K562 (cell line): ENCODE measurements around the gene SCAMP3. TPM values are rescaled to one million over a fixed set of nuclear protein-coding genes. Genes with fewer than 3 reads are reported as not detected.

Source experiments
- ATF7 ChIP-seq: fragments of 450-650 bp; IDR thresholded peaks from 2 replicates; pipeline ENCODE4 v1.7.1; 2014; ENCODE audit warnings: mild to moderate bottlenecking, moderate library complexity
- DNMT1 ChIP-seq: fragments of 450-650 bp; IDR thresholded peaks from 2 replicates; pipeline ENCODE4 v1.6.1; 2016; ENCODE audit warnings: antibody characterized with exemption, mild to moderate bottlenecking
- GATA2 ChIP-seq: sonication (generic); formaldehyde crosslinking; IDR thresholded peaks from 2 replicates; pipeline ENCODE4 v1.4.0; 2020; ENCODE audit warnings: mild to moderate bottlenecking, missing genetic modification reagents
- HMG20A ChIP-seq: fragments of 450-650 bp; formaldehyde crosslinking; conservative IDR thresholded peaks from 2 replicates; pipeline ENCODE4 v1.4.0; 2020; ENCODE audit warnings: mild to moderate bottlenecking, mixed read lengths
- KAT2B ChIP-seq: IDR thresholded peaks from one replicate; pipeline ENCODE4 v1.6.1; 2012; ENCODE audit warnings: low read depth, mild to moderate bottlenecking, control low read depth, inconsistent platforms, low read length, moderate library complexity
- MIER1 ChIP-seq: fragments of 450-650 bp; IDR thresholded peaks from 2 replicates; pipeline ENCODE4 v1.6.1; 2016; ENCODE audit warnings: antibody characterized with exemption, mild to moderate bottlenecking, low read depth
- NFATC3 ChIP-seq: fragments of 450-650 bp; IDR thresholded peaks from 2 replicates; pipeline ENCODE4 v1.6.1; 2017; ENCODE audit warnings: mild to moderate bottlenecking
- NONO ChIP-seq, 2 experiments: fragments of 200-400 bp in 1 of 2; fragments of 450-650 bp in 1 of 2; formaldehyde crosslinking in 1 of 2; IDR thresholded peaks; 2 replicates each; pipeline ENCODE4 v1.6.1; 2017; ENCODE audit warnings: low read depth in 2 of 2, mild to moderate bottlenecking in 2 of 2, moderate library complexity in 2 of 2, low read length in 1 of 2
- POLR2H ChIP-seq: IDR thresholded peaks from 2 replicates; pipeline ENCODE4 v1.6.1; 2016; ENCODE audit warnings: missing genetic modification characterization, low read depth, mild to moderate bottlenecking, control low read depth, missing compliant biosample characterization, moderate library complexity
- RAD21 ChIP-seq, 2 experiments: fragments of 250-450 bp in 1 of 2; fragments of 450-650 bp in 1 of 2; sonication (Bioruptor Pico) in 1 of 2; formaldehyde crosslinking in 1 of 2; IDR thresholded peaks in 1 of 2; conservative IDR thresholded peaks in 1 of 2; 2 replicates each; pipeline versions ENCODE4 v1.4.0 to v1.8.0; 2020 to 2022; ENCODE audit warnings: mild to moderate bottlenecking in 2 of 2, moderate library complexity in 1 of 2
- YBX1 ChIP-seq: fragments of 450-650 bp; IDR thresholded peaks from 2 replicates; pipeline ENCODE4 v1.7.1; 2016; ENCODE audit warnings: mild to moderate bottlenecking
- ZC3H8 ChIP-seq: fragments of 450-650 bp; IDR thresholded peaks from 2 replicates; pipeline ENCODE4 v1.6.1; 2017
- ZNF224 ChIP-seq: sonication (generic); formaldehyde crosslinking; IDR thresholded peaks from 2 replicates; pipeline ENCODE4 v1.8.0; 2022; ENCODE audit warnings: mild to moderate bottlenecking, missing genetic modification reagents
- ZNF253 ChIP-seq: fragments of 250-450 bp; sonication (Bioruptor Pico); conservative IDR thresholded peaks from 2 replicates; pipeline ENCODE4 v1.6.1; 2021; ENCODE audit warnings: mild to moderate bottlenecking
- ZNF696 ChIP-seq: fragments of 250-450 bp; sonication (Bioruptor Pico); conservative IDR thresholded peaks from 2 replicates; pipeline ENCODE4 v1.4.0; 2020; ENCODE audit warnings: mild to moderate bottlenecking, moderate library complexity
- ZNF75A ChIP-seq: fragments of 450-650 bp; formaldehyde crosslinking; IDR thresholded peaks from 2 replicates; pipeline ENCODE4 v1.4.0; 2020; ENCODE audit warnings: mild to moderate bottlenecking
- polyA plus RNA-seq, 8 experiments: library from polyadenylated mRNA; depleted of rRNA in 4 of 8; stranded (reverse) in 5 of 8; unstranded in 3 of 8; fragments of >200 nt; fragmentation: Nextera tagmentation in 2 of 8; fragmentation: Illumina TruSeq in 1 of 8; extraction: Ambion mirVana in 2 of 8; extraction: Trizol in 1 of 8; gene quantifications; 2 replicates each; pipeline versions ENCODE4 v1.2.1 to v1.2.3, GENCODE V29; 2011 to 2014; ENCODE audit warnings: inconsistent platforms in 1 of 8, missing spikeins in 1 of 8
- total RNA-seq, 7 experiments: library from RNA; depleted of rRNA in 6 of 7; stranded (reverse); fragments of >200 nt in 6 of 7; fragmentation: Illumina TruSeq in 2 of 7; extraction: Trizol in 2 of 7; gene quantifications; 2 replicates each; pipeline versions ENCODE4 v1.2.1 to v1.2.3, GENCODE V29; 2011 to 2021; ENCODE audit warnings: low replicate concordance in 1 of 7
- TF ChIP-seq, protein P1 (sequence below): fragments of 450-650 bp; IDR thresholded peaks from 2 replicates; pipeline ENCODE4 v1.6.1; 2016; ENCODE audit warnings: low read depth, mild to moderate bottlenecking, moderate library complexity
- TF ChIP-seq, protein P2 (sequence below), 2 experiments: fragments of 450-650 bp; IDR thresholded peaks; 2 replicates each; pipeline ENCODE4 v1.6.1; 2018; ENCODE audit warnings: mild to moderate bottlenecking in 2 of 2, low read depth in 1 of 2; ENCODE audit not compliant: partially characterized antibody in 2 of 2
- TF ChIP-seq, protein P3 (sequence below): sonication (generic); formaldehyde crosslinking; IDR thresholded peaks from 2 replicates; pipeline ENCODE4 v1.8.0; 2022; ENCODE audit warnings: missing genetic modification reagents, mild to moderate bottlenecking, moderate library complexity, borderline replicate concordance
- TF ChIP-seq, protein P4 (sequence below): fragments of 450-650 bp; IDR thresholded peaks from 2 replicates; pipeline ENCODE4 v1.6.1; 2018; ENCODE audit warnings: mild to moderate bottlenecking, low read depth; ENCODE audit not compliant: partially characterized antibody
- TF ChIP-seq, protein P5 (sequence below): fragments of 250-450 bp; sonication (Bioruptor Pico); IDR thresholded peaks from 2 replicates; pipeline ENCODE4 v1.5.0; 2021

Gene SCAMP3
- total and polyA plus RNA-seq, 9 of the 15 experiments (the other 6 are each of a cell fraction or from before 2014, with no cell fraction given), result 14.2 to 131 (median 86.1) TPM

DNA sequence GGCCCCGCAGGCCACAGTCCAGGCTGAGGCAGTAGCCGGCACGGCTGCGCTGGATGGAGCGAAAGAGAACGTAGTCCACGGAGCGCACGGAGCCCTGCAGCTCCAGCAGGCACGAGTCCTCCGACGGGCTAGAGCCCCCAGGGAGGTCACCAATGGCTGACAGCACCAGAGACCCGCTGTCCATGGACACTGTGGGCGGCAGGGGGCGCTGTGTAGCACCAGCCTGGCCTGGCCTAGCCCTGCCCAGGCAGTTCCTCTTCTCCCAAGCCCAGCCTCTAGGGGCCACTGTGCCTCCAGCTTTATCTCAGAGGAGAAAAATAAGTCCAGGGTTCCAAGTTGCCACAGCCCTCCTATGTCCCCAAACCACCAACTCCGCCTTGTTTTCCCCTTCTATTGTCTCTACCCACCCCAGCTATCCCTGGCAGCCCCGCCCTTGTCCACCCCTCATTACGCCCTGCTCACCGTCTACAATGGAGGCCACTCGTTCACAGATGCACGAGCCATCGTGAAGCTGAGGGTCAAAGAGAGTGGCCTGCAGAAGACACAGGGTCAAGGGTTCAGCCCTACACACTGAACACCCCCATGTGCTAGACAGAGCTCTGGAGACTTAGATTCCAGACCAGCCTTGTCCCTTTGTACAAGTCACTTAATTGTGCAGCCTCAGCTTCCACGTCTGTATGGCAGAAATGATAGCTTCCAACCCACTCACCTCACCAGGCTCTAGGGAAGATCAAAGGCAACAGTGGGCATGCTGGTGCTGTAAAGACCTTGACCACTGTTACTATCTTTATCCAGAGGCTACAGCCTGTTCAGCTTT lies 11.3 kb downstream of the SCAMP3 start (continued):
- TF ChIP-seq, protein P1, sequence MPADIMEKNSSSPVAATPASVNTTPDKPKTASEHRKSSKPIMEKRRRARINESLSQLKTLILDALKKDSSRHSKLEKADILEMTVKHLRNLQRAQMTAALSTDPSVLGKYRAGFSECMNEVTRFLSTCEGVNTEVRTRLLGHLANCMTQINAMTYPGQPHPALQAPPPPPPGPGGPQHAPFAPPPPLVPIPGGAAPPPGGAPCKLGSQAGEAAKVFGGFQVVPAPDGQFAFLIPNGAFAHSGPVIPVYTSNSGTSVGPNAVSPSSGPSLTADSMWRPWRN, result no peak
- TF ChIP-seq, protein P2, sequence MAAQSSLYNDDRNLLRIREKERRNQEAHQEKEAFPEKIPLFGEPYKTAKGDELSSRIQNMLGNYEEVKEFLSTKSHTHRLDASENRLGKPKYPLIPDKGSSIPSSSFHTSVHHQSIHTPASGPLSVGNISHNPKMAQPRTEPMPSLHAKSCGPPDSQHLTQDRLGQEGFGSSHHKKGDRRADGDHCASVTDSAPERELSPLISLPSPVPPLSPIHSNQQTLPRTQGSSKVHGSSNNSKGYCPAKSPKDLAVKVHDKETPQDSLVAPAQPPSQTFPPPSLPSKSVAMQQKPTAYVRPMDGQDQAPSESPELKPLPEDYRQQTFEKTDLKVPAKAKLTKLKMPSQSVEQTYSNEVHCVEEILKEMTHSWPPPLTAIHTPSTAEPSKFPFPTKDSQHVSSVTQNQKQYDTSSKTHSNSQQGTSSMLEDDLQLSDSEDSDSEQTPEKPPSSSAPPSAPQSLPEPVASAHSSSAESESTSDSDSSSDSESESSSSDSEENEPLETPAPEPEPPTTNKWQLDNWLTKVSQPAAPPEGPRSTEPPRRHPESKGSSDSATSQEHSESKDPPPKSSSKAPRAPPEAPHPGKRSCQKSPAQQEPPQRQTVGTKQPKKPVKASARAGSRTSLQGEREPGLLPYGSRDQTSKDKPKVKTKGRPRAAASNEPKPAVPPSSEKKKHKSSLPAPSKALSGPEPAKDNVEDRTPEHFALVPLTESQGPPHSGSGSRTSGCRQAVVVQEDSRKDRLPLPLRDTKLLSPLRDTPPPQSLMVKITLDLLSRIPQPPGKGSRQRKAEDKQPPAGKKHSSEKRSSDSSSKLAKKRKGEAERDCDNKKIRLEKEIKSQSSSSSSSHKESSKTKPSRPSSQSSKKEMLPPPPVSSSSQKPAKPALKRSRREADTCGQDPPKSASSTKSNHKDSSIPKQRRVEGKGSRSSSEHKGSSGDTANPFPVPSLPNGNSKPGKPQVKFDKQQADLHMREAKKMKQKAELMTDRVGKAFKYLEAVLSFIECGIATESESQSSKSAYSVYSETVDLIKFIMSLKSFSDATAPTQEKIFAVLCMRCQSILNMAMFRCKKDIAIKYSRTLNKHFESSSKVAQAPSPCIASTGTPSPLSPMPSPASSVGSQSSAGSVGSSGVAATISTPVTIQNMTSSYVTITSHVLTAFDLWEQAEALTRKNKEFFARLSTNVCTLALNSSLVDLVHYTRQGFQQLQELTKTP (IDR thresholded peaks at IDR 0.05; ENCODE audit: low read depth in 1 of 2, partially characterized antibody in 2 of 2), result no peak
- TF ChIP-seq, protein P3, sequence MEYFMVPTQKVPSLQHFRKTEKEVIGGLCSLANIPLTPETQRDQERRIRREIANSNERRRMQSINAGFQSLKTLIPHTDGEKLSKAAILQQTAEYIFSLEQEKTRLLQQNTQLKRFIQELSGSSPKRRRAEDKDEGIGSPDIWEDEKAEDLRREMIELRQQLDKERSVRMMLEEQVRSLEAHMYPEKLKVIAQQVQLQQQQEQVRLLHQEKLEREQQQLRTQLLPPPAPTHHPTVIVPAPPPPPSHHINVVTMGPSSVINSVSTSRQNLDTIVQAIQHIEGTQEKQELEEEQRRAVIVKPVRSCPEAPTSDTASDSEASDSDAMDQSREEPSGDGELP, result peak; percentile 87
- TF ChIP-seq ZNF224 (CRISPR knock-in tag) (no peak), POLR2H (tag) (no peak), ZC3H8 (no peak), MIER1 (no peak), ZNF696 (CRISPR knock-in tag) (no peak), ZNF253 (CRISPR knock-in tag) (no peak), NONO (IDR thresholded peaks at IDR 0.05; ENCODE audit: low read depth in 2 of 2, low read length in 1 of 2) (no peak), ZNF75A (CRISPR knock-in tag) (no peak), HMG20A (CRISPR knock-in tag) (no peak), ATF7 (peak; percentile 73; the same call in 1 of the 2 replicates), KAT2B (no peak), RAD21 (CRISPR knock-in tag; conservative IDR thresholded peaks at IDR 0.05 in 1 of 2, IDR thresholded peaks at IDR 0.05 in 1 of 2) (peak; percentile 93 to 97), YBX1 (no peak), NFATC3 (no peak), GATA2 (CRISPR knock-in tag) (no peak), DNMT1 (no peak)
- TF ChIP-seq, protein P4, sequence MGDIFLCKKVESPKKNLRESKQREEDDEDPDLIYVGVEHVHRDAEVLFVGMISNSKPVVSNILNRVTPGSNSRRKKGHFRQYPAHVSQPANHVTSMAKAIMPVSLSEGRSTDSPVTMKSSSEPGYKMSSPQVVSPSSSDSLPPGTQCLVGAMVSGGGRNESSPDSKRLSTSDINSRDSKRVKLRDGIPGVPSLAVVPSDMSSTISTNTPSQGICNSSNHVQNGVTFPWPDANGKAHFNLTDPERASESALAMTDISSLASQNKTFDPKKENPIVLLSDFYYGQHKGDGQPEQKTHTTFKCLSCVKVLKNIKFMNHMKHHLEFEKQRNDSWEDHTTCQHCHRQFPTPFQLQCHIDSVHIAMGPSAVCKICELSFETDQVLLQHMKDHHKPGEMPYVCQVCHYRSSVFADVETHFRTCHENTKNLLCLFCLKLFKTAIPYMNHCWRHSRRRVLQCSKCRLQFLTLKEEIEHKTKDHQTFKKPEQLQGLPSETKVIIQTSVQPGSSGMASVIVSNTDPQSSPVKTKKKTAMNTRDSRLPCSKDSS, result no peak
- TF ChIP-seq, protein P5, sequence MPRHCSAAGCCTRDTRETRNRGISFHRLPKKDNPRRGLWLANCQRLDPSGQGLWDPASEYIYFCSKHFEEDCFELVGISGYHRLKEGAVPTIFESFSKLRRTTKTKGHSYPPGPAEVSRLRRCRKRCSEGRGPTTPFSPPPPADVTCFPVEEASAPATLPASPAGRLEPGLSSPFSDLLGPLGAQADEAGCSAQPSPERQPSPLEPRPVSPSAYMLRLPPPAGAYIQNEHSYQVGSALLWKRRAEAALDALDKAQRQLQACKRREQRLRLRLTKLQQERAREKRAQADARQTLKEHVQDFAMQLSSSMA (CRISPR knock-in tag), result no peak
